IPS-18c (cell line): ENCODE data around the gene OGA.

ENCODE experiments used
- H3K4me3 ChIP-seq: 2 replicates; pipeline ENCODE4 v1.7.0; 2013; ENCODE audit warnings: low read depth, mild to moderate bottlenecking, low read length, moderate library complexity; ENCODE audit not compliant: insufficient read depth
- H3K9me3 ChIP-seq: one replicate; pipeline ENCODE4 v1.6.1; 2013; ENCODE audit warnings: mild to moderate bottlenecking, low read length, moderate library complexity; ENCODE audit not compliant: control insufficient read depth, insufficient read depth

The OGA gene

DNA sequence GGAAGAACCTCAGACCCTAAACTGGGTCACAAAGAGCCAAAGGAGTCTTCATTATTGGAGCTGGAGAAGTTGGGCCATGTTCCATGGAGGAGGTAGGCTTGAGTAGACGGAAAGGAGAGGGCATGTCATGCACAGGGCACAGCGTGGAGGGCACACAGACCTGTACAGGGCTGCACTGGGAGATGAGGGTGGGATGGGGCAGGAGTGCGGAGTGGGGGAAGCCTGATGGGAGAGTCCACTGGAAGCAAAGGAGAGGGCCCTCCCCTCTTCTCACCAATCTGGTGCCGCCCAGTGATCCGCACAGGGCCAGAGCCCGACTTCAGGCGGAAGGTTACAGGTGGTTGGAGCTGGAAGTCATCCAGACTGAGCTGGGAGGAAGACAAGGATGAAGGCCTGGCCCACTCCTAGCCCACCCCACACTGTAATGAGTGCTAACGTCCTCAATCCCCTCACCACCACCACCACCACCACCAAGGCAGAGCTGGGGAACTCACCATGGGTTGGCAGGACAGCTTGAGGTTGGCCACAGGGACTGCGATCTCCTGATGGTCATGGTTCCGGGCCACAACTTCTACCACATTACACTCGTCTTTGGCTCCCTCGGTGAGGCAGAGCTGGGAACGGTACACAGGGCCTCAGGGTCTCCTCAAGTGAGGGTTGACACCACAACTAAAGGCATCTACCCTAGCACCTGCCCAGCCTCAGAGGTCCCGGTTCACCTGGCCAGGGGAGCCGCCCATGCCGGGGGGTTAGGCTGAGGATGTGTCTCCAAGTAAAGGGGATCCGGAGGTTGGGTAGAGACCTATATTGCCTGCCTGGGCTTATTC, 36.0 kb downstream of the OGA start:
- Histone ChIP-seq H3K4me3 (peak overlapping the region; percentile 90), H3K9me3 (no peaks in the 10 kb centered on the region)

DNA sequence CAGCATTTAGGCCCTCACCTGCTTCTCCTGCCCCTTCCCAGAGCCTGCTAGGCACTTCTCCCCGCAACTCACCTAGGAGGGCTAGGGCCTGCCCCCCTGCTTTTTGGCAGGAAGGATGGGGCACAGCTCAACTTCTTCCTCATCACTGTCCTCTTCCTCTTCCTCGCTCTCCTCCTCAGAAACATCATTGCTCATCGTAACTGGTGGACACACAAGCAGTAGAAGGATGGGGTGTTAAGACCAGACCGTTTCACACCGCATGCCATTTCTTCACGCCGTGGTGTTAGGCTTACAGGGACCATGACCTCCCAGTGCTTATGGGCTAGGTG, 36.6 kb downstream of the OGA start:
- Histone ChIP-seq H3K4me3 (no peak overlapping the region), H3K9me3 (no peaks in the 10 kb centered on the region)

DNA sequence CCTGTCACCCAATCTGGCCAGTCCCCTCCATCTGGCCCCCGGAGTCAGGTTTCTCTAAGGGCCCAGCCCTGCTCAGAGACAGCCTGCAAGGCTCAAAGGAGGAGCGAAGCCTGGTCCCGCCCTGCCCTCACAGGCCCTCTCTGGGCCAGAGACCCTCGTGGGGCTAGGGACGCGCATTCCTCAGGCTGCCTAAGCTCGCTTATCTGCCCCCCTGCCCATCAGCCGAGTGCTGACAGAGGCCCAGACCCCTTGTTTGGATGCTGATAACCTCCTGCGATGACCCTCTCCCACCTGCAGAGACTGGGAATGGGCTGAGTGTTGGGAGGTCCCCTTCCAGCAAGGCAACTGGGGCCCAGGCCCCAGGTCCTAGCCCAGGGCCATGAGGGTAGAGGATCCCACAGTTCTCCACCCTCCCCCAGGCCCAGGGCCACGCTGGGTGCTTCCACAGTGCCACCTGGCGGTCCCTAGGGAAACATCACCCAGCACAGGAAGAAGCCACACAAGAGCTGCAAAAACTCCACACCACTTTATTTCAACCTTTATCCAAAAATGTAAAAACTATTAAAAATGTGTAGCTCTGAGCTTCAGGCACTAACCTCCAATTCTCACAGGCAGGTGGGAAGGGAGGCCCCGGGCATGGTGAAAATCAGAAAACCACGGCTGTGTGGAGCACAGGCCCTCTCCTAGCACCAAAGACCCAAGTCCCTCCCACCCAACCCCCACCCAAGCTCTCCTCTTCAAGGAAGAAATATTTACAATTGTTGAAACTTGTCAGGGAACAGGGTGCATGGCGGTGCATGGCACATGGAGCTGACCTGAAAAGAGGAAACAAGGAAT, 37.2 kb downstream of the OGA start:
- H3K9me3 ChIP-seq = no peaks in the 10 kb centered on the region
- H3K4me3 ChIP-seq = no peak overlapping the region

DNA sequence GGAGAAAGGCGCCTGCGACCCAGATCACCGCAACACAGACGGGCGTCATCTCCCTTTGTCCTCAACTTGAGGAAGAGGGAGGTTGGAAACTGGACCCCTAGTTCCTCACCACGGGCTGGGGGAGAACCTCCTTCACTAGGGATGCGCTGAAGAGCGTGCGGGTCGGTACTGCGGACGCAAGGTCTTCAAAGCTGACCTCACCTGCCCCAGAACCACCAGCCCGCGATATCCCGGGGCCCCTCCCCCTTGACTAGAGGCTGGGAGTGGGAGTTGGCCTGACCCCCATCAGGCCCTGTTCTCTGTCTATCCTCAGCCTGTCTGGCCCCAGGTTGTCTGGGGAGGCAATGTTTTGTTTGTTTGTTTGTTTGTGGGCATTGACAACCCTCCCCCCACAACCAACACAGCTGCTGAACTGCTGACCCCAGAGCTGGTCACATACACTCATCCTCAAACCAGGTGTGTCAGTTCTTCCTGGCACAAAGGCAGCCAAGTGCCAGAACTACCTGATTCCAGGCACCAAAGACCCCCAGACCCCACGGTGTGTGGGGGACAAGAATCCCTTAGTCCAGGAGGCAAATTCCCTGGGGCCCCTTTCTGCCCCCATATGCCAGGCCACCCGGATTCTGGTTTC, 37.9 kb downstream of the OGA start:
- Histone ChIP-seq H3K9me3 (no peaks in the 10 kb centered on the region), H3K4me3 (peak overlapping the region; percentile 57)

DNA sequence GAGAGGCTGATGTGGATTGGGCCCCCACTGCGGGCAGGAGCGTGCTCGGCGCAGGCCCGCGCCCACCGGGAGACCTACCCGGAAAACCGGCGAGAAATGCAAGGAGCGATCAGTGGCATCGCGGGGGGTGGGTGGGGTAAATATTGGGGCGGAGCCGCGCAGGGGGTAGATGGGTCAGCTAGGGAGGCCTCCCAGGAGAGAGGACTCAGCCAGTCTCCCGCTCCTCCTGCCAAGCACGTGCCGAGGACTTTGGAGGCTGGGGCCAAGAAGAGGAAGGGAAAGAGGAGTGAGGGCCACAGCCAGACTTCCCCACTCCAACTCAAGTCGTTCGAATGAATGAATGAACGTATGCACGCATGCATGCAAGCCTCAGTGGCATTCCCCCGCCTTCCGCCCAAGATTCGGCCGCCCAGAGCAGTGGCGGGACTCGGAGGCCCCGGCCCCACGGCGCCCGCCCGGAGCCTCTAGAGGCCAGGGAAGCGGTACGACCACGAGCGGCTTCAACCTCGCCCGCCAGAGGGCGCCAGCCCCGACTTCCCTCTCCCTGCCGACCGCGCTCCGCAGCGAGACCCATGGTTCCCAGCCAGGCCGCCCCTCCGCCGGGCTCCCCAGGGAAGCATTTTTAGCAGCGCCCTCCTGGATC, 38.6 kb downstream of the OGA start:
- H3K9me3 ChIP-seq = no peaks in the 10 kb centered on the region
- peak overlapping the region; percentile 57 for H3K4me3 ChIP-seq

DNA sequence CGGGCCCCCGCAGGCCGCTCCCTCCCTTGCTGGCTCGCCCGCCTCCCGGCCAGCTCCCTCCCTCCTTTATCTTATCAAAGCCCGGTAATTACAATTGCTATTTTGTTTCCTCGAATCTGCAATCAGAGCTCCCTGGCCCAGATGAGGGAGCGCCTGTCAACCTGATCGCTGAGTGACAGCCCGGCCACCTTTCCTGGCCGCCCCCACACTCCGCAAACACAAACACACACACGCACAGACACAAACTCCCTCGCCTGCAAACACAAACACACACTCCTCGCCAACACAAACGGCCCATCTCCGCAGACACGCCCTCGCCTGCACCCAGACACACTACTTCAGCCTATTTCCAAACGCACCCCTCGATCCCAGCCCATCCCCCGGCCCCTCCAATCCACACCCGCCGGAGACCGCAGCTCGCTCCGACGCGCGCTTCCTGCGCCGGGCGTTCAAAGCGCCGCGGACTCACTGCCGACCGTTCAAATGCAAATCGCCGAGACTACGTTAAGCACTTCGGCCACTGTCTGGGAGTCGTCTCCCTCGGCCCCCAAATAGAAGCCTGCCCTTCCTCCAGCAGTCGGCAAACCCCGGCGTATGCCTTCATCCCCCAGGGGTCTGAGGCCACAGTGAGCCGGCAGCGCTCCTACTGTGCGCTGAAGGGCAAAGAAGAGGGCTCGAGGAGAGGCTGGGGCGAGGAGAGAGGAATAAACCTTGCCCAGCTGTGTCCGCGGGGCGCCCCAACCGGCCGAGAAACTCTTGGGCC, 39.3 kb downstream of the OGA start:
- Histone ChIP-seq H3K4me3 (peak overlapping the region; percentile 57), H3K9me3 (no peaks in the 10 kb centered on the region)

DNA sequence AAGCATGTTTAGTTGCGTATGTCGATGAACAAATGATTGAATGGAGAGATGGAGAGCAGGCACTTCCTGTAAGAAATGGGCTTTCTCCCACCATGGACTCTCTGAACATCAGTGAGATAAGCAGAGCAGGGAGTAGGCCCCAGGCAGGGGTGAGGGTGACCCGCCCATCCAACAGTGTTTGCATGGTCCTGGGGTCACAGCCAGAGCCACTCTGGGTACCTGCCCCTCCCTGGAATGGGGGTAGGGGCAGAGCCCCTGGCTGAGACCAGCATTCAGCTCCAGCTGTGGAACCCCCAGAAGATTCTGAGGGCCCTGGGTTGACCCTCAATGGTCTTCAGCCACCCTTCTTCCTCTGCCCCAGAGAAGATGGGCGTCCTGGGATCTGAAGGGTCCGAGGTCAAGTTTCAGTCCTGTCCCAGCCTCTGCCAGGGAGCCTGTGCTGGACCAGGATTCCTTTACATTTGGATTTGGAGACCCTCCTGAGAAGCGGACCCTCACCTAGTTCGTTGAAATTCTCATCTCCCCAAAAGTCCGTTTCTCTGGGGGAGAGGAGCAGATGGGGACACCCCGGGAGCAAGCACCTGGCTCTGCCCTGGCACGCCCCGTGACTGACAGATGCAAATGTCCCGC, 40.0 kb downstream of the OGA start:
- Histone ChIP-seq H3K4me3 (peak overlapping the region; percentile 57), H3K9me3 (no peaks in the 10 kb centered on the region)

DNA sequence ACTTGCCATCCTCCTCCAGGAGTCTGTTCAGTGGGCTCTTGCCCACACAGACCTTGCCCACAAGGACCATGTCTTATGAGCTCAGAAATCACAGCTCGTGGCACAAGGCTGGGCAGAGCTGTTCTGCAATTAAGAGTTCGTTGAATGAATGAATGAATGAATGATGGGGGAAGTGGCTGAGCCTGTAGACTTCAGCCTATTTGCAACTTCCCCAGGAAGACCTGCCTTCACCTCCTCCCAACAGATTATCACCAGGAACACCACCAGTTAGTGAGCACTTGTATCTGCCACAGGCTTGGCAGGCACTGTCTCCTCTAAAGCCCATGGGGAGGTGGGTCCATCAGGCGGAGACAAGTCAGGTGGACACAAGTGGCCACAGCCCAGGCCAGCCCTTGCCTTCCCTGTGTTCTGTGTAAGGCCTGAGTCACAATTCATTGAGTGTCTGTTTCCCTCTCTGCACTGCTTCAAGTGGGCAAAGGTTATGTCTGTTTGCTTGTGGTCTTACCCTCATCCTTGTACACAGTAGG, 40.6 kb downstream of the OGA start:
- no peak overlapping the region for H3K4me3 ChIP-seq
- peaks cover 2% of the 10 kb centered on the region for H3K9me3 ChIP-seq

DNA sequence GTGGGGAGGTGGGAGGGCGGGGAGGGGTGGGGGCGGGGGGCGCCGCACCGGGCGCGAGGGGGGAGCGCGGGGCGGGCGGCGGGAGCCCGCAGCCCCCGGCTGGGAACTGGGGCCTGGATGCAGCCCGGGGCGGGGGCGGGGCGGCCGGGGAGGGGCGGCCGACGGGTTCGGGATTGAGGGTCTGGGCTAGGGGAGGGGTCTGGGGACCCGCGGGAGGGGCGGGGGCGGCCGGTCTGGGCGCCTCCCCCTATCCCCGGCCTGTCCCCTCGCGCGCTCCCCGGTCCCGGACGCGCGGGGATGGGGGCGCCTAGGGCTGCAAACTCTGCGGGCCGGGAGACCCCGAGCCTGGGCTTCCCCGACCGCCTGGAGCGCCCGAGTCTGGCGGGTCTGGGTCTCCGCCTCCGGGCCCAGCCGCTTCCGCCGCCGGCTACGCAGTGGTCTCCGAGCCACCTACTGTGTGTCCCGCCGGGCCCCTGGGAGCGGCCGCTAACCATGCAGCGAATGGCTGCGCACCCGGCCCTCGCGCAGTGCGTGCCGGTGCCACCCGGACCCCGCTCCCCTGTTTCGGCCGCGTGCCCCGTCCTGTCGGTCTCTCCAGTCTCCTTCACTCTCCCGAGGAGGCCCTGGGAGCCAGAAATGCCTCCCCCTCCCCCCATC, 42.0 kb downstream of the OGA start:
- Histone ChIP-seq H3K9me3 (peaks cover 2% of the 10 kb centered on the region), H3K4me3 (peak overlapping the region; percentile 31; the same call in 1 of the 2 replicates)

DNA sequence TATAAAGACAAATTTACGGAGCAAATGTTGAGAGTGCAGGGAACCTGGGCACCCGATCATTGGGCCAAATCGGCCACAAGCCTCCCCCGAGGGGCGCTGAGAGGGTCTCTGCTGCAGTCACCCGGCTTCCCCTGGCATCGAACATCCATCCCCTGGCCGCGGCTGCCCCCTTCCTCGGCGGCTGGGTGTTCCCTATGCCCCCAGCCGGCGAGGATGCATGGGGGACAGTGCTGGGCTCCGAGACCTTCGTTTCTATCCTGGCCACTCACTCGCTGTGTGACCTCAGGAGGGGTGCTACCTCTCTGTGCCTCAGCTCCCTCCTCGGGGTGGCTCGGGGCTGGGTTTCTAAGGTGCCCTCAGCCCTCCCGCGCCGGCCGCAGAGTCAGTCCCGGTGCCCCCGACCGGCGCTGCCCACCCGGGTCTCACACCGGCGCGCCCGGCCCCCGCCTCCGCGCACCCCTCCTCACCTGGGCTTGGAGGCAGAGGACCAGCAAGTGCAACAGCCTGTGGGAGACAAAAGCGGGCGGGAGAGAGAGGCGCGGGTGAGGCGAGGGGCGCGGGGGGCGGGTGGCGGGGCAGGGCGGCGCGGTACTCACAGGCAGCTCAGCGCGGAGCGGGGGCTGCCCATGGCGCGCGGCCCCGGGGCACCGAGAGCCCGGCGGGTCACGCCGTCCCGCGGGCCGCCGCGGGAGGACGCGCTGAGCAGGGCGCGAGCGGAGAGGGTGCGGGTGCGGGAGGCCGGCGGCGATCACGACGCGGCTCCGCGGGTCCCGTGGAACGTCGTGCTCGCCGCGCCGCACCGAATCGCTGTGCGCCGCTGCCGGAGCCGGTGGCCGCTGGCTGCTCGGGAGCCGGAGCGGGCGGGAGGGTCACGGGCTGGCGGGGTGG, 42.7 kb downstream of the OGA start, which contains the start of gene FGF8:
FGF8 (minus strand) TSS at position 842 of the 888 bp plus-strand sequence; CDS start at position 628, 214 bp downstream.
- Histone ChIP-seq H3K4me3 (peak within 1 kb of the TSS; percentile 38), H3K9me3 (peaks cover 2% of the 10 kb centered on the region)

DNA sequence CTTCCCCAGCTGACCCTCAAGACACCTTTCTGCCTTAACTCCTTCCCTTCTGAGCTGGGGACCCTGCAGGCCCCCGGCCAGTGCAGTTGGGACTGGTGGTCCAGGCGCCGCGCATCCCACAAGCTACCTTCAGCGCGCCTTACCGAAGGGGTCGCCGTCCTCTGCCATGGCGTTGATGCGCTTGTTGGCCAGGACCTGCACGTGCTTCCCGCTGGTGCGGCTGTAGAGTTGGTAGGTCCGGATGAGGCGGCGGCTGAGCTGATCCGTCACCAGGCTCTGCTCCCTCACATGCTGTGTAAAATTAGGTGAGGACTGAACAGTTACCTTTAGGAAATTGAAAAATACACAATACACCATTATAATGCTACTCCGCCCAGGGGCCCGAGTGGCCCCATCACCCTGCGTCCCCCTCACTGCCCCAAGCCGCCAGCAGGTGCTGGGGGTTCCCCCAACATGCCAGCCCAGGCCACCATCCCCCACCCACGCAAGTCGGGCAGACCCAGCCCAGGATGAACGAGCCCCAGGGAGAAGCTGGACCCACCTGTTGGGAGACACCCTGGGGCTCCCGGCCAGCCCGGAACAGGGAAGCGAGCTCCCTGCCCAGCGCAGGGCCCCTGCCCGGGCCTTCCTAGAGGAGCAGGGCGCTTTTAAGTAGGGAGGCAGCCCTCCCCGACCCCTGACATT, 43.5 kb downstream of the OGA start:
- H3K4me3 ChIP-seq = peak overlapping the region; percentile 38; the same call in 1 of the 2 replicates

DNA sequence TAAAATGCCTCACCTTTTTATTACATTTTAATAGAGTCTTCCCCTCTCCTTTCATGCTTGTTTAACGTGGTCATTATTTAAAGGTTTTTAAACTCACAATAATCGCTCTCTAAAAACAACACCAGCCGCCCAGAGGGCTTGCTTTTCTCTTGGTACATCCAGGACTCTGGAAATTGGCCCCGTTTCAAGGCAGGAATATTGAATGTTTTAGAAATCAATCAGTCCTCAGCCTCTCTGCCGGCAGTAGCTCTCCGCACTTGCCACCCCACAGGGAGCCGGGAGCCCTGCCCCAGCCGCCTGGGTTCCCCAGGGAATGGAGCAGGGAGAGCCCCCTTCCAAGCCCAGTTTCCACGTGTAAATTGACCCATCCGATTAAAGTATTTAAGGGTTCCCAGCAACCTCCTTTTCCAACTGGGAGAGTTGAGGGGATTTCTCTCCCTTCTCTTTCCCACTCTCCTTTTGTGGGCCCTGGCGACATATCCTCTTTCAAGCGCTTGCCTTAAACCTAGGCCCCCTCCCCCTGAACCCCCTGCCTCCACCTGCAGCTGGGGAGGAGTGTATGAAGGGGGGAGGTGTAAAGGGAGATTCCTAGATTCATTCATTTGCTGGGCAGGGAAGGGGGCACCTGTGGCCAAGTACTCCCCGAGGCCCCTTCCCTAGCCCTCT, 44.2 kb downstream of the OGA start:
- Histone ChIP-seq H3K4me3 (peak overlapping the region; percentile 28; the same call in 1 of the 2 replicates), H3K9me3 (peaks cover 2% of the 10 kb centered on the region)

More for the DNA sequence above, 43.5 kb downstream of the OGA start:
- peaks cover 2% of the 10 kb centered on the region for H3K9me3 ChIP-seq

DNA sequence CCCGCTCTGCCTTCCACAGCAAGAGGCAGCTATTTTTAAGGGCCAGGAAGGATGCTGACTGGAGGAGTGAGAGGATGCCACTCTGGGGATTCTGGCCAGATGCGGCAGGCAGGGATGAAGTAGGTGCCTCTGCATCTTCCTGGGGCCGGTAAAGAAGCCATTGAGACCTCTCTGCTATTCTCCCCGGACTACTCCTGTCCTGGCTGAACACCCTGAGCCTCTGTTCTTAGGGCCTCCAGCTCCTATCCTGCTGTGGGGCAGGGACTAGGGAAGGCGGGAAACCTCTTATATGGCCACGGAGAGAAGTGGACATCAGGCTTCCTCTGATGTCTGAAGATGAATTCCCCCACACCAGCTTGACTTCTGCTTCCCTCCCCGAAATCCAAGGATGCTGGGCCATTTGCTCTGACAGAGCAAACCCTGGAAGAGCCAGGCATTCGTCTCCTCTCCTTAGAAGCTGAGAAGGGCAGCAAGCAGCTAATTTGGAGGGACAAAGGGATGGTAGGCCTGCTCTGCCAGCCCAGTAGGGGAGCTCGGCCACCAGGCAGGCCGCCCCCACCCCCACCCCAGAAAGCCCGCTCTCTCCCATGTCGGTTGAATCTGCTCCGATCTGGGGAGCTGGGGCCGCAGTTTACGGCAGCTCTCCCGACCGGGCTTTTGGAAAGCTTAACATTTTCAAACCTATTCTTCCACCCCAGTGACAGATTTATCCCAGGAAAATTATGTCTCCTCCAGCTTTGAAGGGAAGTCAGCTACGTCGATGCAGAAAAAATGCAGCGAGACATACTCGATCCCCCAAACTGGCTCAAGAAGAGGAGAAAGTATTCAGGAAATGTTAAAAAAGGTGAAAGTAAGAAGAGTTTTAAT, 45.1 kb downstream of the OGA start:
- Histone ChIP-seq H3K9me3 (peaks cover 2% of the 10 kb centered on the region), H3K4me3 (0 out of 2 replicates have a peak overlapping the region, but pooled peaks have one; percentile 11)
